GM20000 (cell line): Measurements from ENCODE around the gene RIMBP2.

Experiments used
- DNase-seq: peaks from one replicate; pipeline ENCODE4 v3.0.0; 2012; ENCODE audit warnings: low spot score
- TF ChIP-seq, protein P1 (sequence below): IDR thresholded peaks from 2 replicates; pipeline ENCODE4 v1.5.1; 2012; ENCODE audit warnings: mild to moderate bottlenecking, control low read depth; ENCODE audit errors: extremely low read depth, missing control alignments

RIMBP2 gene

GRCh38 chr12:130675121-130675520 is 41.0 kb downstream of the RIMBP2 start:
- TF ChIP-seq, protein P1, sequence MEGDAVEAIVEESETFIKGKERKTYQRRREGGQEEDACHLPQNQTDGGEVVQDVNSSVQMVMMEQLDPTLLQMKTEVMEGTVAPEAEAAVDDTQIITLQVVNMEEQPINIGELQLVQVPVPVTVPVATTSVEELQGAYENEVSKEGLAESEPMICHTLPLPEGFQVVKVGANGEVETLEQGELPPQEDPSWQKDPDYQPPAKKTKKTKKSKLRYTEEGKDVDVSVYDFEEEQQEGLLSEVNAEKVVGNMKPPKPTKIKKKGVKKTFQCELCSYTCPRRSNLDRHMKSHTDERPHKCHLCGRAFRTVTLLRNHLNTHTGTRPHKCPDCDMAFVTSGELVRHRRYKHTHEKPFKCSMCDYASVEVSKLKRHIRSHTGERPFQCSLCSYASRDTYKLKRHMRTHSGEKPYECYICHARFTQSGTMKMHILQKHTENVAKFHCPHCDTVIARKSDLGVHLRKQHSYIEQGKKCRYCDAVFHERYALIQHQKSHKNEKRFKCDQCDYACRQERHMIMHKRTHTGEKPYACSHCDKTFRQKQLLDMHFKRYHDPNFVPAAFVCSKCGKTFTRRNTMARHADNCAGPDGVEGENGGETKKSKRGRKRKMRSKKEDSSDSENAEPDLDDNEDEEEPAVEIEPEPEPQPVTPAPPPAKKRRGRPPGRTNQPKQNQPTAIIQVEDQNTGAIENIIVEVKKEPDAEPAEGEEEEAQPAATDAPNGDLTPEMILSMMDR: no peak
- no peak for DNase-seq

- no peak for DNase-seq
- TF ChIP-seq, protein P1: no peak
These were observed 41.4 kb downstream of the RIMBP2 start for GRCh38 chr12:130674676-130675075.

- TF ChIP-seq, protein P1: no peak
- no peak for DNase-seq
These were observed 42.9 kb downstream of the RIMBP2 start for GRCh38 chr12:130673036-130673705.

- no peak for DNase-seq
- TF ChIP-seq, protein P1: no peak
These were observed 43.8 kb downstream of the RIMBP2 start for GRCh38 chr12:130672089-130672820.

GRCh38 chr12:130671556-130671955 is 44.5 kb downstream of the RIMBP2 start:
- TF ChIP-seq, protein P1: no peak
- no peak for DNase-seq

DNA sequence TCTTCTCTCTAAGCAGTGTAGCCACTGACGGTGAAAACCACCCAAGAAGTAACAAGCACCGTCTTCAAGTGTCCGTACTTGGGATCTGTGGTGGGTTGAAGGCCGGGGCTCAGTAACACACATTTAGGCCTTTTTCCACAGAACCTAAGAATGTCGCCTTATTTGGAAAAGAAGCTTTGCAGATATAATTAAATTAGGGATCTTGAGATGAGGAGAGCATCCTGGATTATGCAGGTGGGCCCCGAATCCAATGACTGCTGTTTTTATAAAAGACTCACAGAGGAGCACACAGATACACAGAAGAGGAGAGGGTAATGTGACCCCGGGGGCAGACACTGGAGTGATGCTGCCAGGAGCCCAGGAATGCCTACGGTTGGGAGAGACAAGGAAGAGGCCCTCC is 46.3 kb downstream of the RIMBP2 start:
- DNase-seq: no peak
- TF ChIP-seq, protein P1: no peak

DNA sequence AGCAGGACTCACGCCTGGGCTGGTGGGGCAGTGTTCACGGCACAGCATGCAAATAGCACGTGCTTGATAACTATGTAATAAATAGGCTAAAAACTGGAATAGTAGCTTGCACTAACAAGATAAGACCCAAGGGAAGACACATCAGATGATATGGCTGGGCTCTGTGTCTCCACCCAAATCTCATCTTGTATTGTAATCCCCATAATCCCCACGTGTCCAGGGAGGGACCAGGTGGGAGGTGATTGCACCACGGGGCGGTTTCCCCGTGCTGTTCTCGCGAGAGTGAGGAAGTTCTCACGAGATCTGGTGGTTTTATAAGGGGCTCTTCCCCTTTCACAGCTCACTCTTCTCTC is 46.9 kb downstream of the RIMBP2 start:
- TF ChIP-seq, protein P1: no peak
- DNase-seq: no peak
